GM21390 (cell line): ENCODE data around the gene ELOA.

Source experiments
- ATAC-seq: cut with Tn5 transposase; IDR thresholded peaks from one replicate; pipeline ENCODE4 v1.9.1; 2021; ENCODE audit not compliant: unreplicated experiment

ELOA gene, protein sequence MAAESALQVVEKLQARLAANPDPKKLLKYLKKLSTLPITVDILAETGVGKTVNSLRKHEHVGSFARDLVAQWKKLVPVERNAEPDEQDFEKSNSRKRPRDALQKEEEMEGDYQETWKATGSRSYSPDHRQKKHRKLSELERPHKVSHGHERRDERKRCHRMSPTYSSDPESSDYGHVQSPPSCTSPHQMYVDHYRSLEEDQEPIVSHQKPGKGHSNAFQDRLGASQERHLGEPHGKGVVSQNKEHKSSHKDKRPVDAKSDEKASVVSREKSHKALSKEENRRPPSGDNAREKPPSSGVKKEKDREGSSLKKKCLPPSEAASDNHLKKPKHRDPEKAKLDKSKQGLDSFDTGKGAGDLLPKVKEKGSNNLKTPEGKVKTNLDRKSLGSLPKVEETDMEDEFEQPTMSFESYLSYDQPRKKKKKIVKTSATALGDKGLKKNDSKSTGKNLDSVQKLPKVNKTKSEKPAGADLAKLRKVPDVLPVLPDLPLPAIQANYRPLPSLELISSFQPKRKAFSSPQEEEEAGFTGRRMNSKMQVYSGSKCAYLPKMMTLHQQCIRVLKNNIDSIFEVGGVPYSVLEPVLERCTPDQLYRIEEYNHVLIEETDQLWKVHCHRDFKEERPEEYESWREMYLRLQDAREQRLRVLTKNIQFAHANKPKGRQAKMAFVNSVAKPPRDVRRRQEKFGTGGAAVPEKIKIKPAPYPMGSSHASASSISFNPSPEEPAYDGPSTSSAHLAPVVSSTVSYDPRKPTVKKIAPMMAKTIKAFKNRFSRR

DNA sequence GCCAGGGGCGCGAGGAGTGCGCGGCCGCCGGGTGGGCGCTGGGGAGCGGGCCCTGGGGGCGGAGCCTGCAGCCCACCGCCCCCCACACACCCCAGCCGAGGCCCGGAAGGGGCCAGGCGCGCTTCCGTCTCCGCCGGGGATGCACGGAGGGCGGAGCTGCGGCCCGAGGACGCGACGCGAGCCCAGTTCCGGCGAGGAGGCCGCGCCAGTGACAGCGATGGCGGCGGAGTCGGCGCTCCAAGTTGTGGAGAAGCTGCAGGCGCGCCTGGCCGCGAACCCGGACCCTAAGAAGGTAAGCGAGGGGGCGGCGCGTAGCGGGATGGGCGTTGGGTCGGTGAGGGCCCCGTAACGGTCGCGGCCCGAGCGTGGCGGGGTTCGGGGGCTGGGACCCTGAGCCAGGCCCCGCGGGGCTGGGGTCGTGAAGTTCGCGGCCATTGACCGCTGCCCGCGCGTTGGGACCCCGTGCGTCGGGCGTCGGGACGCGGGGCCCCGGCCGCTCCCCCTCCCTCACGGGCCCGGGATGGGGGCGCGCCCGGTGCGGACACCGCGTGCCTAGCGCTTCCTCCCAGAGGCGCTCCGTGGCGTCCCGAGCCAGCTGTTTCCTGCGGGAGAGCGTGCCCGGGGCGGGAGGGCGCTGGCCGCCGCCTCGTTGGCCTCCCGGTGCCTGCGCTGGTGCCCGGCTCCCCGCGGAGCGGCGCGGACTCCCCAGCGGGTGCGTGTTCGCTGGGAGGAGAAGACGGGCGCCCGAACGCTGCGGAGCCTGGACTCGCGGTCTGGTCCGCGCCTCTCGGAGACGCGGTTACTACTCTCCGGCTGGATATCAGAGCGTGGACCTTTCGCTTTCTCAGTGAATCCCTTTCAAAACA, at the start of gene ELOA:
ELOA (plus strand) TSS at position 185 of the 866 bp plus-strand sequence; CDS start at position 218, 33 bp downstream.
- peak; percentile 81 for ATAC-seq

DNA sequence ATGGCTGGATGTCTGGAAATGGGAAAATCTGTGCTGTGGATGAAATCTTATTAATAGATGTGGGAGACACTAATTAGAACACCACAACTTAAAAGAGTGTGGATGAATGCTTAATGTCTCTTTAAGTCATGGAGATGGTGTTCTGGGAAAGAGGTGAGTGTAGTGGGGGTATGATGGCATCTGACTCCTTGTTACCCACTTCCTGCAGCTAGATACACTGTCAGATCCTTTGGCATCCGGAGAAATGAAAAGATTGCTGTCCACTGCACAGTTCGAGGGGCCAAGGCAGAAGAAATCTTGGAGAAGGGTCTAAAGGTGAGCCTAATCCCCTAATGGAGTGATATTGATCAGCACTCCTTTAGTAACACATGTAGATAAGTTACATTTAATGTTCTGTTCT, 49.7 kb upstream of the ELOA start:
- no peak for ATAC-seq

DNA sequence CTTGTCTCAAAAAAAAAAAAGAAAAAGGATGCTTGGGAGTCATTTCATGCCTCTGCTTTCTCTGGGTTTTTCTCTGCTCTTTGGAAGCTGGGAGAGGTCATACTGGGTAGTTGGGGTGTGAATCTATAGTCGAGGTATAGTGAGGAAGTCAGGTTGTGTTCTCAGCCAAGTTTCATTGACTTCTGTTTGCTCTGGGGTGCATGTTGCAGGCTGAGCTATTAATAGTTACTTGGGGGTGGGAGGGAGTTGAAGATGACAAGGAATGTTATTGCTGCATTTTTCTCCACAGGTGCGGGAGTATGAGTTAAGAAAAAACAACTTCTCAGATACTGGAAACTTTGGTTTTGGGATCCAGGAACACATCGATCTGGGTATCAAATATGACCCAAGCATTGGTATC, 48.9 kb upstream of the ELOA start:
- no peak for ATAC-seq

DNA sequence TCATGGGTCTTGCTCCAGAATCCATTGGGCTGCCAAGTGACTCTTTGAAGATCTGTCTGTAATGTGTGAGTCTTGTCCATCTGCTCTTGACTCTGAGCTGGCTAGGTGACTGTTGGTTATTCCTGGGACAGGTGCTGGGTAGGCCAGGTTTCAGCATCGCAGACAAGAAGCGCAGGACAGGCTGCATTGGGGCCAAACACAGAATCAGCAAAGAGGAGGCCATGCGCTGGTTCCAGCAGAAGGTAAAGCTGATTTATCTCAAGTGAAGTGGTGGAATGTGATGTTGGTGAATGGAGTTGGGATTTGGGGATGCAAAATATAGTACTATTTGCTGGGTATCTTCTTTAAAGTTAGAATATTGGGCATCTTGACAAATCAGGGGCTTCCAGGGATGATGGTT, 47.6 kb upstream of the ELOA start:
- no peak for ATAC-seq

DNA sequence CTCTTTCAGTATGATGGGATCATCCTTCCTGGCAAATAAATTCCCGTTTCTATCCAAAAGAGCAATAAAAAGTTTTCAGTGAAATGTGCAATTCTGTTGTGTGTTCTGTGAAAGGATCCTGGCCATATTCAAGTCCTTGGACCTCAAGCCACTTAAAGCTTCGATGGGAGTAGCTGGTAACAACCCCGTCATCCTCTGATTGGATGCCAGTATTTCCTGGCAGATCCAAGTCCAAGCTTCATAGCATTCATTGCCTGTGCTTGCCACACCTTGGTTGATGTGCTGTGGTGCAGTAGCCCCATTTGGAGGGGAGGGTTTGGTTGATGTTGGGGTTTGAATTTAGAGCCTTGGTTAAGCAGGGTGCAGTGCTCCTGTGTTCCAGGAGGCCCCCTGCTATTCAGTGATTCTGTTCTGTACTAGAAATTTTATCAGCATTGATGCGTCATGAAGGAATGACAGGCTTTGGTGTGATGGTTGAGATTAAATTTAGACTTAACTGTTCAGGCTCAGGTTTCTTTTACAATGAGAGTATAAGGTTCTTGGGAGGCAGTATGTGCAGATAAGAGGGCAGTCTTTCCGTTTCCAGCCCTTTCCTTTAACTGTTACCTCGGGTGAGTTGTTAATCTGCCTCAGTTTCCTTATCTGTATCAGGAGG, 46.8 kb upstream of the ELOA start:
- ATAC-seq, result no peak

DNA sequence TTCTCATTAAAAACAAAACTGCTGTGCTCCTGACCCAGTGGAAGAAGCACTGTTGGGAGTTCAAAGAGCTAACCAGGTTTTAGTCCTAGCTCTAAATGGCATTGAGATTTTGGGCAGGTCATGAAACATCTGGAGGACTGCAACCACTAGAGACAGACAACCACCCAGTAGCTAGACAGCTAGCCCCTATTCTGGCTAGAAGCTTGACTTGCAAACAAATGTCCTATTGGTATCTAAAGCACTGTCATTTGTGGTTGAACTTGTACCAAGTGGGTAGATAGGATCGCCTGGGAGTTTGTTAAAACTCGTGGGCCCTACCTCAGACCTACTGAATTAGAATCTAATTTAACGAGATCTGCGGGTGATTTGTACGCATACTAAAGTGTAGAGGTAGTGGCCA, 44.8 kb upstream of the ELOA start:
- no peak for ATAC-seq

DNA sequence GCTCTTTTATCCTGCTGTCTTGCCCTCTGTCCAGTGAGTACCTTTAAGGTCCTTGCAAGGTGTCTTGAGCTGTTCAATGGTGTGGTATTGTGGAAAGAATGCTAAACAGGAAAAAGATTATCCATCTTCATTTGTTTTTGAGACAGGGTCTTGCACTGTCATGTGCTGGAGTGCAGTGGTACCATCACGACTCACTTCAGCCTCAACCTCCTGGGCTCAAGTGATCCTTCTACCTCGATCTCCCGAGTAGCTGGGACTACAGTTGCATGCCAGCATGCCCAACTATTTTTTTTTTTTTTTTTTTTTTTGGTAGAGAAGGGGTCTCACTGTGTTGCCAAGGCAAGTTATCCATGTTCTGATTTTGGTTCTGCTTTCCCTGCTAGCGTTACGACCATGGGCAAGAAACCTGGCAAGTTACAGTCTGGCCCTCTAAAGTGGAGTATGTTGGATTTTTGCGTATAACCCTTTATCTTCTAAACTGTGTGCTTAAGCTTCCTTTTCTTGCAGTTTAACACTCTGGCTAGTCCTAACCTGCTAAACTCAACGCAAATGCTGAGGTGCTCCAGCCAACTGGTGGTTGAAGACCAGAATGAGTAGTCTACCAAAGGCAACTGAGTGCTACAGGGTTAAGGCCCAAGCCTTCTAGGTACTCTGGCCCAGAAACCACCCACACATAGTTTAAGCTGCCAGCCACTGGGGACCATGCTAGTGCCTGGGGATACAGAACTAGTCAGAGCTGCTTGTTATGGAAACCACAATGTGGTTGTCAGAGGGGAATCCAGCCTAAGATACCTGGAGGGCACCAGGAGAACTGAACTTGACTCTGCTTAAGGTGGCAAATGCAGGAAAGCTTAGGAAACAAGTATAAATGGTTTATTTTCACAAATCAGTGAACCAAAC, 43.7 kb upstream of the ELOA start:
- ATAC-seq, result no peak

DNA sequence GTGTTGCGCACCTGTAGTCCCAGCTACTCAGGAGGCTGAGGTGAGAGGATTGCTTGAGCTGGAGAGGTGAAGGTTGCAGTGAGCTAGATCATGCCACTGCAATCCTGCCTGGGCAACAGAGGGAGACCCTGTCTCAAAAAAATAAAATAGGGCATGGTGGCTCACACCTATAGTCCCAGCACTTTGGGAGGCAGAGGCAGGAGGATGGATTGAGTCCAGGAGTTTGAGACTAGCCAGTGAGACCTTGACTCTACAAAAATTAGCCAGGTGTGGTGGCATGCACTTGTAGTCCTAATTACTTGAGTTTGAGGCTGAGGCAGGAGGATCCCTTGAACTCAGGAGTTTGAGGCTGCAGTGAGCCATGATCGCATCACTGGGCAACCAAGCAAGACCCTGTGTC, 42.0 kb upstream of the ELOA start:
- no peak for ATAC-seq

DNA sequence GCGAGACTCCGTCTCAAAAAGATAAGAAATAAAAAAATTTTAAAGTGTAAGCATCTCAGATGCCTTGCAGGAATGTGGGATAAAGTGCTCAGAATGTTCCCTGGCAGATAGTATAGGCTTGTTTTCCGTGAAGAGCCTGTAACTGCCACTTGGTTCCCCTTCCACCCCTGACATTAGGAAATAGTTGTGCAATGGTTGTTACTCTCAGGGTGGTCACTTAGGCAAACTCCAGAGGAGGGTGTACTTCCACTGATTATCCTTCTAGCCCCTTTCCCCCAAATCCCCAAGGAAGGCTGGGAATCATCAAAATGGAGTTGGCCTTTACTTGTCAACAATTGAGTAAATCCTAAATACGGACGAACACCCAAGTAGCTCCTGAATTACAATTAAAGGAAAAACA, 41.3 kb upstream of the ELOA start:
- ATAC-seq, result no peak

DNA sequence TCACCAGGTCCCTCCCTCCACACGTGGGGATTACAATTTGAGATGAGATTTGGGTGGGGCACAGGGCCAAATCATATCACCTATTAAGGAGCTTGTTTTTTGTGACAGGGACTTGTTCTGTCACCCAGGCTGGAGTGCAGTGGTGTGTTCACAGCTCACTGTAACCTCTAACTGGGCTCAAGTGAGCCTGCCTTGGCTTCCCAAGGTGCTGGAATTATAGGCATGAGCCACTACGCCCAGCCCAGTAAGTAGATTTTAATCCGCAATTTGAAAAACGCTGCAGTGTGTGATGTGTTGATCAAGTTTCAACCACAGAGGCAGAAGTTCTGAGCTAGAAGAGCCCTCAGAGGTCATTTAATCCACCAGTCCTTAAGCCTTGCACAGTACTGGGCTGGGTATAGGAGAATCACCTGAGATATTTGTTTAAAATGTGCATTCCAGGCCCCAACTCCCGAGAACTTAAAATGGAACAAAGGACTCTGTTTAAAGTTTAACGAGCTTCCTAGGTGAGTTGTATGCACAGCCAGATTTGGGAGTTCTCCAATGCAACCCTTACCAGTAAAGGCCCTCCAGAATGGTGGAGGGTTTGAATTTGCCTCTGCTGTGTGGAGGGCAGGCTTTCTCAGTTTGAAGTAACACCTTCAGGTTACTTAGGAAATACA, 38.3 kb upstream of the ELOA start:
- ATAC-seq, result no peak

DNA sequence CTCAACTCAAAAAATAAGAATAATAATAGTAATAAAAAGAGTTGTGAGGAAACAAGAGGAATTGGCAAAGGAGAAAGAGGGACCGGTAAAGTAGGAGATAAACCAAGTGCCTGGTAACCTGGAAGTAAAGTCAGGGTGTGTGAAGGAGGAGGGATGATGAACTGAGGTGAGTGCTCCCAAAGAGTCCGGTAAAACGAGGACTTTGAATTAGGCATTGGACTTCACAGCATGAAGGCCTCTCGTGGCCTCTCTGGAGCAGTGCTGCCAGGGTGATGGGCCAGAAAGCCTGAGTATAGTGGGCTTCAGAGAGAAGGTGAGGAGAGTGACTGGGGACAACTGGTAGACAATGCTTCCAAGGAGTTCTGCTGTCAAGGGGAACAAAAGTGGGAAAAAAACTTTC, 34.0 kb upstream of the ELOA start:
- ATAC-seq, result no peak

DNA sequence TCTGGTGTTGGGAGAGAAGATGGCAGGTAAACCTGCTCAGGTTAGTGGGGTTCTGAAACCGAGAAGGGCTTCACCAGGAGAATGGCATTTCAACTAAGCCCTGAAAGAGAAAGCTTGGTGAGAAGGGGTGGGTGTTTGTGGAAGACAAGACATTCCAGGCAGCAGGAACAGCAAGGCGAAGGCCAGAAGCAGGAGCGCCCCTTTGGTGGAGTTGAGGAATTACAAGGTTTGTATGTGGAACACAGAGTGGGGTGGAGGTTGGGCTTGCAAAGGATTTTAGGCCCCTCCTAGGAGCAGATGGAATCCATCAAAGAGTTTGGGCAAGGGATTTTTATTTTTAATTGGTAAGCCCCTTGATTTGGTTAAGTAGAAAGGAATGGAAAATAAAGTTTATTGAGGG, 24.8 kb upstream of the ELOA start:
- no peak for ATAC-seq

DNA sequence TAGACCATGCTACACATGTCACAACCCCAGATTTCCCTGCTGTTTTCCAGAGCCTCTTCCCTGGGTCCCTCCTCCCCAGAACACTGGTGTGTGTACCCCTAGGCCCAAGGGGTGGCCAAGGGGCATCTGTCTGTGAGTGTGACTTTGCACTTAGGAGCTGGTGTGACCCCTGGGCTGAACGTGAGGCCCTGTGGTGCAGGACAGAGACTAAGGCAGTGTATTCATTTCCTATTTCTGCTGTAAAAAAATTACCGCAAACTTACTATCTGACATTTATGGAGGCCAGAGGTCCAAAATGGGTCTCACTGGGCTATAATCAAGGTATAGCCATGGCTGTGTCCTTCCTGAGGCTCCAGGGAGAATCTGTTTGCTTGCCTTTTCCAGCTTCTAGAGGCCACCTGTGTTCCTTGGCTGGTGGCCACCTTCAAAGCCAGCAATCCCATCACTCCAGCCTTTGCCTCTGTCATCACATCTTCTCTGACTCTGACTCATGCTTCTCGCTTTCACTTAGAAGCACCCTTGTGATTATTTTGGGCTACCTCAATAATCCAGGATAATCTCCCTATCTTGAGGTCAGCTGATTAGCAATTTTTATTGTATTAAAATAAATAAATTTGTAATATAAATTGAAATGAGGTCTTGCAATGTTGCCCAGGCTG, 24.0 kb upstream of the ELOA start:
- no peak for ATAC-seq

DNA sequence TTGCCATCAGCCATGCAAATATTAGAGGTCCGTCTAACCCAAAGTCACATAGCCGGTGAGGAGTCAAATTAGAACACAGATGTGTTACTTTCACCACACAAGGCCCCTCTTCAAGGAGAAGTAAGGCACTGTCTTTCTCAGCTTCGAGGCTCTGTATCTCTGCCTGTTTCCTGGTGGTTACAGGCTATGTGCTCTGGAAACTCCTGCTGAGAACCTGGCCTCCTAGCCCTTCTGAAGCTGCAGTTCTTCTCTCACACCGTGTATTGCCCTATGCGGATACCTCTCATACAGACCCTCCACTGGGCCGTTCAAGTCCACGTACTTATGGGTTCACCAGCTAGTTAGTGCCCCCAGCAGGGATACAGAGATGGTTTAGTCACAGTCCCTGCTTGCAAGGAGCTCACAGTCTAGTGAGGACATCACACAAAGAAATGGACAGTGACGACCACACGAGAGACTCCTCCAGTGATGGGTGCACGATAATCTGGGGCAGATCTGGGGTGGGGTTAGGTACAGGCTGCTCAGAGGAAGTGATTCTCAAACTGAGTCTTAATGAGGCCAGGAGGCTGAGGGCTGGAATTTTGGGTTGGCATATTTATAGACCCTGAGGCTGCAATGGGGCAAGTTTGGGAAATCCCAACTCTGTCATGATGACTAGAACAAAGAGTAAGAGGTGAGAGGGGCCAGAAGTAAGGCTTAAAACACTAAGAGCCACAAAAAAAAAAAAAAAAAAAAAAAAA, 22.8 kb upstream of the ELOA start:
- peak; percentile 64 for ATAC-seq

DNA sequence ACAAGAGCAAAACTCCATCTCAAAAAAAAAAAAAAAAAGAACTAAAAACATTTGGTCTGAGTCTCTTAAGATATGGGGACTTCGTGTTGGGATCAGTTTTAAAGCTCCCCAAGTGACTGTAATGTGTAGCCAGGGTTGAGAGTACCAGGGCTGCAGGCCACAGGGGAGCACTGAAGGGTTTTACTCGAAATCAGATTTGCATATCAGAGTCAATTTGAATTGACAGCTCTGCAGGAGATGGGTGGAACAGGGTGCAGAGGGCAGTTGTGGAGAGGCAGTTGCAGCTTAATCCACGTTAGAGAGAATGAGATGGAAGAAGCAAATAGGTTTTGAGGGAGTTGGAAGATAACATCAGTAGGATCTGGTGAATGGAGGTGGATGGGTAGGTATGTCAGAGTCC, 20.6 kb upstream of the ELOA start:
- ATAC-seq, result no peak

DNA sequence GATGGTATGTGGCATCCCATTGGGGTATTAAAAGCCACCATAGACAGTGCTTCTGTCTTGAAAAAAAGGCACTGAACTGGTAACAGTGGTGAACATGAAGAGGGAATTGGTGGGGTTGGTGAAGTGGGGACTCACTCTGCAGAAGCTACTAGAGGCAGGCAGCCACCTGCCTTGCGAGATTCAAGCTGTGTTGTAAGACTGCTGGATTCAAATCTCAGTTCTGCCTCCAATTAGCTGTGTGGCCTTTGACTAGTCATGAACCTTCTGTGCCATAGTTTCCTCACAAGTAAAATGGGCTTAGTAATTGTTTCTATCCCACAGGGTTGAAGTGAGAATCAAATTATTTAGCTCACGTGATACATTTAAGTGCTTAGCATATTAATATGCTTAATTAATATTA, 16.6 kb upstream of the ELOA start:
- no peak for ATAC-seq

DNA sequence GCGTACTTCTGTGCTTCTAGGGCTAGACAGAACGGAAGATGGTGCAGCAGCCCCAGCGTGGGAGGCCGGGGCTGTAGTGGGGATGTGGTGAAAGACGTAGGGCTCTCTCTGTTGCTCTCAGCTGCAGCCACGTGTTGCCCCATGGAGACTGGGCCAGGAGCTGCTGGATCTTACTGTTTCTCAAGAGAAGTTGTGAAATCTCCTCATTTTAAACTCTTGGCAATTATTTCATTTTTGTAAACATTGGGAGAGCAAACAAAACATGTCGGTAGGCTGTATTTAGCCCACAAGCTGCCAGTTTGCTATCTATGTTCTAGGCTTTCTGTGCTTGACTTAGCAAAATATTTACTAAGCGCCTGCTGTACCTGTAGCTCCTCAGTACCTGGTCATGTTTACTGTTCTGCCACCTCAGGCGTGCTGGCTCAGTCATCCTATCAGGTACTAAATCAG, 15.9 kb upstream of the ELOA start:
- ATAC-seq, result no peak
